Measurements from ENCODE around the gene CEP63. TPM values are rescaled to one million over a fixed set of nuclear protein-coding genes. Genes with fewer than 3 reads are reported as not detected.
"Not testable (repeated sequence)": the region's sequence is repeated elsewhere in the genome, so short reads cannot be mapped to it uniquely, and the experiment has no call there.

The CEP63 gene
- total RNA-seq, 1 experiment from 2014 or later, result 23.2 TPM

GRCh38 chr3:134576426-134576825 is 90.6 kb downstream of the CEP63 start:
- no peak for DNase-seq (ENCODE audit: low spot score)

GRCh38 chr3:134576831-134577230 is 91.0 kb downstream of the CEP63 start:
- no peak for DNase-seq (ENCODE audit: low spot score)

- DNase-seq (ENCODE audit: low spot score), result no peak
Observed at GRCh38 chr3:134579141-134579665, 93.3 kb downstream of the CEP63 start.

- no peak for DNase-seq (ENCODE audit: low spot score)
Observed at GRCh38 chr3:134590766-134591165, 104.9 kb downstream of the CEP63 start.

- no peak for DNase-seq (ENCODE audit: low spot score)
Observed at GRCh38 chr3:134592806-134593205, 106.9 kb downstream of the CEP63 start.

GRCh38 chr3:134594331-134594741 is 108.5 kb downstream of the CEP63 start:
- no peak for DNase-seq (ENCODE audit: low spot score)

- not testable (repeated sequence) for DNase-seq (ENCODE audit: low spot score)
Observed at GRCh38 chr3:134594986-134595385, 109.1 kb downstream of the CEP63 start.

- no peak for DNase-seq (ENCODE audit: low spot score)
Observed at GRCh38 chr3:134597390-134597970, 111.6 kb downstream of the CEP63 start.

GRCh38 chr3:134598763-134599545 is 113.1 kb downstream of the CEP63 start:
- no peak for DNase-seq (ENCODE audit: low spot score)

GRCh38 chr3:134600206-134600605 is 114.3 kb downstream of the CEP63 start:
- peak; percentile 40 for DNase-seq (ENCODE audit: low spot score)

GRCh38 chr3:134600685-134601463 is 115.0 kb downstream of the CEP63 start:
- DNase-seq (ENCODE audit: low spot score), result peak; percentile 53

- peak; percentile 46 for DNase-seq (ENCODE audit: low spot score)
Observed at GRCh38 chr3:134601539-134602439, 115.9 kb downstream of the CEP63 start.

GRCh38 chr3:134602440-134602814 is 116.6 kb downstream of the CEP63 start:
- DNase-seq (ENCODE audit: low spot score), result no peak

GRCh38 chr3:134603480-134603879 is 117.6 kb downstream of the CEP63 start:
- no peak for DNase-seq (ENCODE audit: low spot score)

- DNase-seq (ENCODE audit: low spot score), result no peak
Observed at GRCh38 chr3:134603956-134604355, 118.1 kb downstream of the CEP63 start.

- DNase-seq (ENCODE audit: low spot score), result no peak
Observed at GRCh38 chr3:134605556-134605955, 119.7 kb downstream of the CEP63 start.

- DNase-seq (ENCODE audit: low spot score), result no peak
Observed at GRCh38 chr3:134606033-134607025, 120.5 kb downstream of the CEP63 start.

GRCh38 chr3:134607054-134608022 is 121.5 kb downstream of the CEP63 start:
- no peak for DNase-seq (ENCODE audit: low spot score)
